ENCODE results near the gene NPRL2. TPM values are rescaled to one million over a fixed set of nuclear protein-coding genes. Genes with fewer than 3 reads are reported as not detected.

The NPRL2 gene
- total and polyA plus RNA-seq, 2 of the 13 experiments (the other 11 are each of a cell fraction or from before 2014, with no cell fraction given), result 30.6 to 51.4 TPM

DNA sequence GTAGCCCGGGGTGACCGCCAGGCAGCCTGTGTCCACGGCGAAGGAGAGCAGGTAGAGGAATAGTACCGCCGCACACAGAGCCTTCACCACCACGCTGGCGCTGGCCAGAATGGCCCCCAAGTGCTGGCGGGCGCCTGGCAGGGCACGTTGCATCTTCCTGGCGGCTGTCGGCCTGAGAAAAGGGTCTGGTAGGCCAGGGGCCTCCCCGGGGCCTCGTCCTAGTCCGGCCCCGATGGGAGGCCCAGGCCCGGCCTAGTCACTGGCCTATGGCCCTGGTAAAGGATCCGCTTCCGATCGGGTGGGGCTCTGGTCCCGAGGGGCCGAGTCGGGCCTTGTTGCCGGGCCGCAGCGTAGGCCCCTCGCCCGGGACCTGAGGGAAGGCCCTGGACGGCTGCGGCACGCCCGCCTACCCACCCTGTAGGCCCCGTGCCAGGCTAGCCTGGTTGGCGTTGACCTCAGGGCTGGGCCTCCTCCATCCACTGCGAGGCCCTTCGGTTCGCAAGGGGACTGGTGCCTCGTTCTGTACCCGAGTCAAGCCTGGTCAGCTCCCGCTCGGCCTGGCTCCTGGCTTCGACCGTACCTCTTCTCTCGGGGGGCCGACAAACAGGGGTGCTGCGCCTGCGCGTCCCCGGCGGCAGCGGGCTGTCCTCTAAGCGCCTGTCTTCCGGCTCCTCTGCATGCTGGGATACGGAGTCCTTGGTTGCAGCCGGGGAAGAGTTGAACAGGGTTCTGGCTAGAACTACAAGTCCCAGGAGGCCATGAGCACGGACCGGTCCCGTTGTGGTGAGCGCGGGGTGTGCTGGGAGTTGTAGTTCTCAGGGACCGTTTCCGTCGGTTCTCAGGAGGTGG lies 8.6 kb upstream of the NPRL2 start, which contains the start of gene TMEM115 (continued):
- TF ChIP-seq, protein P1, sequence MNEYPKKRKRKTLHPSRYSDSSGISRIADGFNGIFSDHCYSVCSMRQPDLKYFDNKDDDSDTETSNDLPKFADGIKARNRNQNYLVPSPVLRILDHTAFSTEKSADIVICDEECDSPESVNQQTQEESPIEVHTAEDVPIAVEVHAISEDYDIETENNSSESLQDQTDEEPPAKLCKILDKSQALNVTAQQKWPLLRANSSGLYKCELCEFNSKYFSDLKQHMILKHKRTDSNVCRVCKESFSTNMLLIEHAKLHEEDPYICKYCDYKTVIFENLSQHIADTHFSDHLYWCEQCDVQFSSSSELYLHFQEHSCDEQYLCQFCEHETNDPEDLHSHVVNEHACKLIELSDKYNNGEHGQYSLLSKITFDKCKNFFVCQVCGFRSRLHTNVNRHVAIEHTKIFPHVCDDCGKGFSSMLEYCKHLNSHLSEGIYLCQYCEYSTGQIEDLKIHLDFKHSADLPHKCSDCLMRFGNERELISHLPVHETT (CRISPR knock-in tag; conservative IDR thresholded peaks at IDR 0.05), result peak; percentile 79
- TF ChIP-seq MLLT10 (CRISPR knock-in tag; IDR thresholded peaks at IDR 0.05) (no peak), ZNF737 (CRISPR knock-in tag; IDR thresholded peaks at IDR 0.05; ENCODE audit: borderline replicate concordance) (no peak), ZNF552 (CRISPR knock-in tag; IDR thresholded peaks at IDR 0.05; ENCODE audit: borderline replicate concordance) (peak; percentile 87; the same call in 1 of the 2 replicates), IKZF4 (CRISPR knock-in tag; IDR thresholded peaks at IDR 0.05; ENCODE audit: borderline replicate concordance, low read depth, not compliant biosample characterization) (peak; percentile 95), RFX5 (IDR thresholded peaks at IDR 0.05; ENCODE audit: low read depth, low read length) (no peak), HNRNPL (IDR thresholded peaks at IDR 0.05; ENCODE audit: low read depth, low read length) (peak; percentile 69; the same call in 1 of the 2 replicates), ZNF879 (CRISPR knock-in tag; IDR thresholded peaks at IDR 0.05) (no peak), PAWR (CRISPR knock-in tag; IDR thresholded peaks at IDR 0.05; ENCODE audit: borderline replicate concordance) (no peak), ATM (IDR thresholded peaks at IDR 0.05; ENCODE audit: borderline replicate concordance) (no peak), KDM6A (CRISPR knock-in tag; IDR thresholded peaks at IDR 0.05; ENCODE audit: low read depth) (no peak), ZBTB20 (CRISPR knock-in tag; IDR thresholded peaks at IDR 0.05; ENCODE audit: borderline replicate concordance, low read depth) (peak; percentile 44; the same call in 1 of the 2 replicates), HOXD1 (CRISPR knock-in tag; IDR thresholded peaks at IDR 0.05) (no peak; the same call in 1 of the 2 replicates), ZNF12 (CRISPR knock-in tag; IDR thresholded peaks at IDR 0.05) (peak; percentile 22; the same call in 1 of the 2 replicates), HNF4G (IDR thresholded peaks at IDR 0.05; ENCODE audit: borderline replicate concordance, low read depth, low read length) (no peak), HNF4G (CRISPR knock-in tag; IDR thresholded peaks at IDR 0.05; ENCODE audit: borderline replicate concordance, low read depth) (no peak), KDM2A (CRISPR knock-in tag; IDR thresholded peaks at IDR 0.05; ENCODE audit: borderline replicate concordance, low read depth) (peak; percentile 96), ZNF577 (CRISPR knock-in tag; IDR thresholded peaks at IDR 0.05; ENCODE audit: borderline replicate concordance, low read depth) (peak; percentile 92), FOSL2 (CRISPR knock-in tag; IDR thresholded peaks at IDR 0.05) (peak; percentile 26; the same call in 1 of the 2 replicates), ARNTL (CRISPR knock-in tag; IDR thresholded peaks at IDR 0.05) (peak; percentile 42; the same call in 1 of the 2 replicates), PPARG (CRISPR knock-in tag; conservative IDR thresholded peaks at IDR 0.05) (no peak), REPIN1 (CRISPR knock-in tag; IDR thresholded peaks at IDR 0.05; ENCODE audit: borderline replicate concordance, low read depth) (peak; percentile 86)
- TF ChIP-seq, protein P2, sequence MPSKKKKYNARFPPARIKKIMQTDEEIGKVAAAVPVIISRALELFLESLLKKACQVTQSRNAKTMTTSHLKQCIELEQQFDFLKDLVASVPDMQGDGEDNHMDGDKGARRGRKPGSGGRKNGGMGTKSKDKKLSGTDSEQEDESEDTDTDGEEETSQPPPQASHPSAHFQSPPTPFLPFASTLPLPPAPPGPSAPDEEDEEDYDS (CRISPR knock-in tag; IDR thresholded peaks at IDR 0.05), result peak; percentile 83
- TF ChIP-seq, protein P3, sequence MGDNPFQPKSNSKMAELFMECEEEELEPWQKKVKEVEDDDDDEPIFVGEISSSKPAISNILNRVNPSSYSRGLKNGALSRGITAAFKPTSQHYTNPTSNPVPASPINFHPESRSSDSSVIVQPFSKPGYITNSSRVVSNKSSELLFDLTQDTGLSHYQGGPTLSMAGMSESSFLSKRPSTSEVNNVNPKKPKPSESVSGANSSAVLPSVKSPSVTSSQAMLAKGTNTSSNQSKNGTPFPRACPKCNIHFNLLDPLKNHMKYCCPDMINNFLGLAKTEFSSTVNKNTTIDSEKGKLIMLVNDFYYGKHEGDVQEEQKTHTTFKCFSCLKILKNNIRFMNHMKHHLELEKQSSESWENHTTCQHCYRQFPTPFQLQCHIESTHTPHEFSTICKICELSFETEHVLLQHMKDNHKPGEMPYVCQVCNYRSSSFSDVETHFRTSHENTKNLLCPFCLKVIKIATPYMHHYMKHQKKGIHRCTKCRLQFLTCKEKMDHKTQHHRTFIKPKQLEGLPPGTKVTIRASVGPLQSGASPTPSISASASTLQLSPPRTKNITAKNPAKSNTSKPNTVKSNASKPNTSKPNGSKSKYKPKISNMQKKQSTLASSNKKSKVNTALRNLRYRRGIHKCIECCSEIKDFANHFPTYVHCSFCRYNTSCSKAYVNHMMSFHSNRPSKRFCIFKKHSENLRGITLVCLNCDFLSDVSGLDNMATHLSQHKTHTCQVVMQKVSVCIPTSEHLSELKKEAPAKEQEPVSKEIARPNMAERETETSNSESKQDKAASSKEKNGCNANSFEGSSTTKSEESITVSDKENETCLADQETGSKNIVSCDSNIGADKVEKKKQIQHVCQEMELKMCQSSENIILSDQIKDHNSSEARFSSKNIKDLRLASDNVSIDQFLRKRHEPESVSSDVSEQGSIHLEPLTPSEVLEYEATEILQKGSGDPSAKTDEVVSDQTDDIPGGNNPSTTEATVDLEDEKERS (CRISPR knock-in tag; IDR thresholded peaks at IDR 0.05), result no peak

All from HepG2 (cell line).